Karpas-422 (cell line): ENCODE data around the gene TFPI2. TPM values are rescaled to one million over a fixed set of nuclear protein-coding genes. Genes with fewer than 3 reads are reported as not detected.

Source experiments
- DNase-seq: peaks from one replicate; pipeline ENCODE4 v3.0.0-alpha.2; 2015
- H2AFZ ChIP-seq: fragments of 200-600 bp; sonication (generic); 2 replicates; pipeline ENCODE4 v1.6.1; 2014; ENCODE audit warnings: antibody characterized with exemption, low read length, mixed read lengths
- H3K27ac ChIP-seq: fragments of 200-600 bp; sonication (generic); 2 replicates; pipeline ENCODE4 v1.5.1; 2014; ENCODE audit warnings: mild to moderate bottlenecking, low read length, moderate library complexity
- H3K27me3 ChIP-seq: fragments of 200-600 bp; sonication (generic); 2 replicates; pipeline ENCODE4 v1.6.1; 2014; ENCODE audit warnings: low read length, mixed read lengths
- H3K36me3 ChIP-seq: fragments of 200-600 bp; sonication (generic); 2 replicates; pipeline ENCODE4 v1.6.1; 2014; ENCODE audit warnings: low read length, mixed read lengths; ENCODE audit not compliant: insufficient read depth
- H3K4me1 ChIP-seq: fragments of 200-600 bp; sonication (generic); 2 replicates; pipeline ENCODE4 v1.6.1; 2014; ENCODE audit warnings: mild to moderate bottlenecking, low read length, mixed read lengths
- H3K4me2 ChIP-seq: fragments of 200-600 bp; sonication (generic); 2 replicates; pipeline ENCODE4 v1.6.1; 2014; ENCODE audit warnings: low read length, low read depth, mild to moderate bottlenecking; ENCODE audit not compliant: poor library complexity, severe bottlenecking
- H3K4me3 ChIP-seq: fragments of 200-600 bp; sonication (generic); 2 replicates; pipeline ENCODE4 v1.5.1; 2014; ENCODE audit warnings: mild to moderate bottlenecking, antibody characterized with exemption, low read length, mixed read lengths
- H3K79me2 ChIP-seq: fragments of 200-600 bp; sonication (generic); 2 replicates; pipeline ENCODE4 v1.6.1; 2014; ENCODE audit warnings: mild to moderate bottlenecking, low read length, mixed read lengths
- H3K9ac ChIP-seq: fragments of 200-600 bp; sonication (generic); 2 replicates; pipeline ENCODE4 v1.6.0; 2014; ENCODE audit warnings: low read length
- H3K9me2 ChIP-seq: fragments of 200-600 bp; sonication (generic), shearing (Covaris generic); replicated peaks from 2 replicates; pipeline ENCODE4 v1.6.0; 2014; ENCODE audit warnings: mild to moderate bottlenecking, low read length, moderate library complexity; ENCODE audit not compliant: insufficient read depth
- H3K9me3 ChIP-seq: fragments of 300-700, 200-600 bp; sonication (generic); 2 replicates; pipeline ENCODE4 v1.6.1; 2014; ENCODE audit warnings: low read length, mixed read lengths
- H4K20me1 ChIP-seq: fragments of 200-600 bp; sonication (generic); 2 replicates; pipeline ENCODE4 v1.6.1; 2014; ENCODE audit warnings: mild to moderate bottlenecking, antibody characterized with exemption, low read length, low read depth; ENCODE audit not compliant: insufficient read depth
- total RNA-seq: library from RNA; depleted of rRNA; stranded (reverse); fragments of >200 nt; shearing (Covaris generic); gene quantifications from 2 replicates; pipeline ENCODE4 v1.2.3, GENCODE V29; 2014; ENCODE audit warnings: low replicate concordance

The TFPI2 gene
- total RNA-seq, 1 experiment from 2014 or later, result not detected

- Histone ChIP-seq H3K27ac (no peak overlapping the region), H3K4me3 (no peak overlapping the region), H3K4me1 (no peaks in the 10 kb centered on the region), H3K36me3 (no peaks in the 10 kb centered on the region), H3K27me3 (no peaks in the 10 kb centered on the region), H3K9ac (no peak overlapping the region), H3K9me3 (no peaks in the 10 kb centered on the region), H3K4me2 (no peak overlapping the region), H3K9me2 (no peaks in the 10 kb centered on the region), H2AFZ (no peak overlapping the region), H4K20me1 (no peaks in the 10 kb centered on the region), H3K79me2 (no peaks in the 10 kb centered on the region)
- DNase-seq, result no peak
These were observed 31.7 kb downstream of the TFPI2 start for GRCh38 chr7:93858857-93859256.

- H4K20me1 ChIP-seq, result no peaks in the 10 kb centered on the region
- H3K27me3 ChIP-seq, result no peaks in the 10 kb centered on the region
- H3K4me1 ChIP-seq, result no peaks in the 10 kb centered on the region
- H3K4me3 ChIP-seq, result no peak overlapping the region
- DNase-seq, result no peak
- H3K4me2 ChIP-seq, result no peak overlapping the region
- no peaks in the 10 kb centered on the region for H3K36me3 ChIP-seq
- H3K9ac ChIP-seq, result no peak overlapping the region
- no peak overlapping the region for H3K27ac ChIP-seq
- H3K9me2 ChIP-seq, result no peaks in the 10 kb centered on the region
- H3K9me3 ChIP-seq, result no peaks in the 10 kb centered on the region
- no peak overlapping the region for H2AFZ ChIP-seq
- H3K79me2 ChIP-seq, result no peaks in the 10 kb centered on the region
These were observed 34.2 kb downstream of the TFPI2 start for GRCh38 chr7:93856323-93856722.

- no peaks in the 10 kb centered on the region for H3K4me1 ChIP-seq
- H2AFZ ChIP-seq, result no peak overlapping the region
- no peak overlapping the region for H3K4me2 ChIP-seq
- H3K9me3 ChIP-seq, result no peaks in the 10 kb centered on the region
- no peak for DNase-seq
- H3K9me2 ChIP-seq, result no peaks in the 10 kb centered on the region
- H3K27ac ChIP-seq, result no peak overlapping the region
- H3K27me3 ChIP-seq, result no peaks in the 10 kb centered on the region
- H3K36me3 ChIP-seq, result no peaks in the 10 kb centered on the region
- H4K20me1 ChIP-seq, result no peaks in the 10 kb centered on the region
- H3K79me2 ChIP-seq, result no peaks in the 10 kb centered on the region
- no peak overlapping the region for H3K4me3 ChIP-seq
- no peak overlapping the region for H3K9ac ChIP-seq
These were observed 34.8 kb downstream of the TFPI2 start for GRCh38 chr7:93855797-93856196.

GRCh38 chr7:93854480-93854879 lies 36.1 kb downstream of the TFPI2 start:
- Histone ChIP-seq H3K9ac (no peak overlapping the region), H3K4me3 (no peak overlapping the region), H3K27ac (no peak overlapping the region), H3K4me2 (no peak overlapping the region), H3K79me2 (no peaks in the 10 kb centered on the region), H3K9me2 (no peaks in the 10 kb centered on the region), H3K27me3 (no peaks in the 10 kb centered on the region), H3K4me1 (no peaks in the 10 kb centered on the region), H3K36me3 (no peaks in the 10 kb centered on the region), H2AFZ (no peak overlapping the region), H3K9me3 (no peaks in the 10 kb centered on the region), H4K20me1 (no peaks in the 10 kb centered on the region)
- no peak for DNase-seq

- H3K4me1 ChIP-seq, result no peaks in the 10 kb centered on the region
- H3K4me2 ChIP-seq, result no peak overlapping the region
- no peak for DNase-seq
- H3K9me2 ChIP-seq, result no peaks in the 10 kb centered on the region
- no peaks in the 10 kb centered on the region for H3K9me3 ChIP-seq
- H3K36me3 ChIP-seq, result no peaks in the 10 kb centered on the region
- no peak overlapping the region for H3K4me3 ChIP-seq
- no peak overlapping the region for H3K27ac ChIP-seq
- H2AFZ ChIP-seq, result no peak overlapping the region
- H3K27me3 ChIP-seq, result no peaks in the 10 kb centered on the region
- no peaks in the 10 kb centered on the region for H3K79me2 ChIP-seq
- H3K9ac ChIP-seq, result no peak overlapping the region
- no peaks in the 10 kb centered on the region for H4K20me1 ChIP-seq
These were observed 39.0 kb downstream of the TFPI2 start for GRCh38 chr7:93851536-93851935.

GRCh38 chr7:93843260-93843659 lies 47.3 kb downstream of the TFPI2 start:
- H3K27ac ChIP-seq, result no peak overlapping the region
- H3K4me1 ChIP-seq, result no peaks in the 10 kb centered on the region
- no peak overlapping the region for H3K9ac ChIP-seq
- no peaks in the 10 kb centered on the region for H3K79me2 ChIP-seq
- no peaks in the 10 kb centered on the region for H3K9me2 ChIP-seq
- no peaks in the 10 kb centered on the region for H3K36me3 ChIP-seq
- DNase-seq, result no peak
- no peak overlapping the region for H2AFZ ChIP-seq
- H4K20me1 ChIP-seq, result no peaks in the 10 kb centered on the region
- H3K27me3 ChIP-seq, result no peaks in the 10 kb centered on the region
- no peak overlapping the region for H3K4me3 ChIP-seq
- no peak overlapping the region for H3K4me2 ChIP-seq
- H3K9me3 ChIP-seq, result no peaks in the 10 kb centered on the region

- no peaks in the 10 kb centered on the region for H3K9me2 ChIP-seq
- no peaks in the 10 kb centered on the region for H4K20me1 ChIP-seq
- H2AFZ ChIP-seq, result no peak overlapping the region
- H3K4me3 ChIP-seq, result no peak overlapping the region
- no peaks in the 10 kb centered on the region for H3K9me3 ChIP-seq
- no peaks in the 10 kb centered on the region for H3K36me3 ChIP-seq
- H3K27ac ChIP-seq, result no peak overlapping the region
- no peak overlapping the region for H3K4me2 ChIP-seq
- H3K4me1 ChIP-seq, result no peaks in the 10 kb centered on the region
- no peak for DNase-seq
- H3K9ac ChIP-seq, result no peak overlapping the region
- no peaks in the 10 kb centered on the region for H3K79me2 ChIP-seq
- H3K27me3 ChIP-seq, result no peaks in the 10 kb centered on the region
These were observed 51.6 kb downstream of the TFPI2 start for GRCh38 chr7:93838966-93839365.

GRCh38 chr7:93837245-93837644 lies 53.3 kb downstream of the TFPI2 start:
- no peaks in the 10 kb centered on the region for H3K36me3 ChIP-seq

GRCh38 chr7:93836116-93836515 lies 54.4 kb downstream of the TFPI2 start:
- Histone ChIP-seq H3K4me3 (no peak overlapping the region), H4K20me1 (no peaks in the 10 kb centered on the region), H3K4me1 (no peaks in the 10 kb centered on the region), H3K4me2 (no peak overlapping the region), H2AFZ (no peak overlapping the region), H3K27ac (no peak overlapping the region), H3K9me2 (no peaks in the 10 kb centered on the region), H3K9ac (no peak overlapping the region), H3K9me3 (no peaks in the 10 kb centered on the region), H3K27me3 (no peaks in the 10 kb centered on the region), H3K36me3 (no peaks in the 10 kb centered on the region), H3K79me2 (no peaks in the 10 kb centered on the region)
- no peak for DNase-seq

More at GRCh38 chr7:93837245-93837644, 53.3 kb downstream of the TFPI2 start:
- Histone ChIP-seq H3K4me2 (no peak overlapping the region), H3K9ac (no peak overlapping the region), H3K27me3 (no peaks in the 10 kb centered on the region), H3K27ac (no peak overlapping the region), H3K4me1 (no peaks in the 10 kb centered on the region), H3K79me2 (no peaks in the 10 kb centered on the region), H3K9me3 (no peaks in the 10 kb centered on the region), H3K4me3 (no peak overlapping the region), H4K20me1 (no peaks in the 10 kb centered on the region), H3K9me2 (no peaks in the 10 kb centered on the region), H2AFZ (no peak overlapping the region)
- DNase-seq, result no peak
